Astrocyte of the cerebellum (primary cell): ENCODE results near the gene KRTAP12-1.
A peak's percentile ranks its signal among the peaks of the same experiment; 100 is the strongest.
"Not testable (repeated sequence)": the region's sequence is repeated elsewhere in the genome, so short reads cannot be mapped to it uniquely, and the experiment has no call there.

Experiments
- DNase-seq: peaks from one replicate; pipeline ENCODE4 v3.0.0-alpha.2; 2011; ENCODE audit warnings: low read depth
- H3K4me3 ChIP-seq: 2 replicates; pipeline ENCODE4 v1.5.1; 2011; ENCODE audit warnings: mild to moderate bottlenecking, low read depth, low read length, moderate library complexity
- CTCF ChIP-seq: IDR thresholded peaks from 2 replicates; pipeline ENCODE4 v1.5.1; 2012; ENCODE audit warnings: low read length, low read depth, moderate library complexity, mild to moderate bottlenecking; ENCODE audit errors: missing control alignments
- in situ Hi-C: cut with HindIII; loops from 2 replicates; pipeline ENCODE4 v1.10.0; 2017; ENCODE audit warnings: low sequenced_read_pairs

The KRTAP12-1 gene

GRCh38 chr21:44700101-44701022, 18.4 kb upstream of the KRTAP12-1 start:
- in situ Hi-C loops, result no loop called here
- no peak for TF ChIP-seq CTCF
- DNase-seq, result no peak
- no peak overlapping the region for H3K4me3 ChIP-seq

GRCh38 chr21:44699502-44700001, 17.6 kb upstream of the KRTAP12-1 start:
- in situ Hi-C loops, result no loop called here
- H3K4me3 ChIP-seq, result no peak overlapping the region
- no peak for DNase-seq
- no peak for TF ChIP-seq CTCF

DNA sequence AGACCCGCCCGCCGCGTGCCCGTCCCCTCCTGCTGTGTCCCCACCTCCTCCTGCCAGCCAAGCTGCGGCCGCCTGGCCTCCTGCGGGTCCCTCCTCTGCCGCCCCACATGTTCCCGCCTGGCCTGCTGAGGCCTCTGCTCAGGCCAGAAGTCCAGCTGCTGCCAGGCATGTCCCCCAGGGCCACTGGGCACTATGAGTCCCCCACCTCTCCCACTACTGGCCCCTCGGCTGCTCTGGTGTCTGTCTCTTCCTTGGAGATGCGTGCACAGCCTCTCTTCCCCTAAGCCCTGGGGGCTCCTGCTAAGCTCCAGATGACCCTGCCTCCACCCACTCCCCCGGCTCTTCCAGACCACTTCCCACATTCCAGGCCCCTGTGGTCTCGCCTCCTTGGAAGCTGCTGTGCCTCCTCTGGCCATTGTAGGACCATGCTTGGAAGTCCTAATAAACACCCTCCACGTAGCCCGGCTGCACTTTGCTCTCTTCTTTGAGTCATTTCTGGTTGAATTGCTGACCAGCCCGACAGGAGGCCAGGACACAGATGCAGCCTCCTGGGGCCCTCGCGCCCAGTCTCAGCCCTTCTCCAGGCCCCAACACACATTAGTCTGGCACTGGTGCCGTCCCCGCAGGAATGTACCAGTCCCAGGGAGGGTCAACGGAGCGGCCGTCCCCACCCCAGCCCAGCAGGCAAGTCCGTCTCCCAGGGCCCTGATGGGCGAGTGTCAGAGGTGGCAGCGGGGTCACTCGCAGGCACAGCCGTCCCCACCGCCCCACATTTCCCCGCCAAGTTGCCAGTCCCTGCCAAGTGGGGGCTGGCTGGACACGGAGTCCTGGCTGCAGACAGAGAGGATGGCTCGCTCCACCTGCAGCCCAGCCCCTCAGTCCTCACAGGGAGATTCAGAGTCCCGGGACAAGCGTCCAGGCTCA, 16.1 kb upstream of the KRTAP12-1 start:
- no peak for TF ChIP-seq CTCF
- no peak overlapping the region for H3K4me3 ChIP-seq
- DNase-seq, result peak; percentile 23
- in situ Hi-C loops, result no loop called here

GRCh38 chr21:44697172-44697810, 15.3 kb upstream of the KRTAP12-1 start, which contains the start of gene KRTAP10-12:
KRTAP10-12 (plus strand) TSS chr21:44697172; CDS start chr21:44697202, 30 bp downstream.
- in situ Hi-C loops, DNase-seq, H3K4me3 ChIP-seq: not testable (repeated sequence)

GRCh38 chr21:44696572-44696971, 14.6 kb upstream of the KRTAP12-1 start:
- no peak for DNase-seq
- no peak overlapping the region for H3K4me3 ChIP-seq
- in situ Hi-C loops, result no loop called here
- no peak for TF ChIP-seq CTCF

- DNase-seq, result no peak
- in situ Hi-C loops, result no loop called here
- no peak overlapping the region for H3K4me3 ChIP-seq
- TF ChIP-seq CTCF, result no peak
Measured at GRCh38 chr21:44695641-44696040, 13.7 kb upstream of the KRTAP12-1 start.
